ENCODE data around the gene CBX1.

DNA sequence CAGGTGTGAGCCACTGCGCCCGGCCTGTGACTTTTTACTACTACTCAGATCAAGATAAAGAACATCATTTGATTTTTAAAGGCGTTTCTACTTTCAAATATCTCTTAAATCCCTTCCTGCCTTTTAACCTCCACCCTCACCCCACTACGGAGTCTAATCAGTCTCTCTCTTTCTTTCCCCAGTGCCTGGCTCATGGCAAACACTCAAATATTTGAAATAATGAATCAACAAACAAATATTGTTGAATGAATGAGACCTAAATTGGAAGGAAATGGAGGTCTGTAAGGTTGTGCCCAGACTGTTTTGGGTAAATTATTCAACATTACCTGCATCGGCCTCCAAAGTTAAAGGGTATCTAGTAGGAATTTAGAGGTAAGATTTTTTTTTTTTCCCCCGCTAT lies 78.4 kb downstream of the CBX1 start:
- TF ChIP-seq, protein P1, sequence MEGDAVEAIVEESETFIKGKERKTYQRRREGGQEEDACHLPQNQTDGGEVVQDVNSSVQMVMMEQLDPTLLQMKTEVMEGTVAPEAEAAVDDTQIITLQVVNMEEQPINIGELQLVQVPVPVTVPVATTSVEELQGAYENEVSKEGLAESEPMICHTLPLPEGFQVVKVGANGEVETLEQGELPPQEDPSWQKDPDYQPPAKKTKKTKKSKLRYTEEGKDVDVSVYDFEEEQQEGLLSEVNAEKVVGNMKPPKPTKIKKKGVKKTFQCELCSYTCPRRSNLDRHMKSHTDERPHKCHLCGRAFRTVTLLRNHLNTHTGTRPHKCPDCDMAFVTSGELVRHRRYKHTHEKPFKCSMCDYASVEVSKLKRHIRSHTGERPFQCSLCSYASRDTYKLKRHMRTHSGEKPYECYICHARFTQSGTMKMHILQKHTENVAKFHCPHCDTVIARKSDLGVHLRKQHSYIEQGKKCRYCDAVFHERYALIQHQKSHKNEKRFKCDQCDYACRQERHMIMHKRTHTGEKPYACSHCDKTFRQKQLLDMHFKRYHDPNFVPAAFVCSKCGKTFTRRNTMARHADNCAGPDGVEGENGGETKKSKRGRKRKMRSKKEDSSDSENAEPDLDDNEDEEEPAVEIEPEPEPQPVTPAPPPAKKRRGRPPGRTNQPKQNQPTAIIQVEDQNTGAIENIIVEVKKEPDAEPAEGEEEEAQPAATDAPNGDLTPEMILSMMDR (optimal IDR thresholded peaks at IDR 0.05 in 1 of 3, IDR thresholded peaks at IDR 0.05 in 1 of 3, conservative IDR thresholded peaks at IDR 0.05 in 1 of 3; ENCODE audit: extremely low read depth in 1 of 3, insufficient read depth in 2 of 3, low read length in 3 of 3): no peak
- TF ChIP-seq EZH2 (IDR thresholded peaks at IDR 0.05; ENCODE audit: low read length): no peak
